B cell (primary cell): ENCODE measurements around the gene LRRC4C. TPM values are rescaled to one million over a fixed set of nuclear protein-coding genes. Genes with fewer than 3 reads are reported as not detected.

Experiments
- ATAC-seq: fragments of 200-7000 bp; cut with Tn5 transposase; one replicate; pipeline ENCODE4 v1.10.0; 2021; ENCODE audit warnings: low read depth, mild to moderate bottlenecking, moderate number of reproducible peaks, moderate library complexity
- CTCF ChIA-PET: fragments of 350-600 bp; sonication (Branson Sonifier 250); formaldehyde crosslinking; loops from one replicate; lab custom pipeline; 2021; ENCODE audit warnings: antibody characterized with exemption, inconsistent platforms; lab: Charles Lee
- POLR2A ChIA-PET: fragments of 350-600 bp; sonication (Branson Sonifier 250); formaldehyde crosslinking; loops from one replicate; lab custom pipeline; 2021; ENCODE audit warnings: antibody characterized with exemption; lab: Charles Lee
- DNase-seq: peaks from one replicate; pipeline ENCODE4 v3.0.0; 2013
- H2AFZ ChIP-seq: 2 replicates; pipeline ENCODE4 v1.6.1; 2012; ENCODE audit warnings: mild to moderate bottlenecking, low read depth, low read length; ENCODE audit not compliant: insufficient read depth, poor library complexity, severe bottlenecking
- H3K27ac ChIP-seq, 2 donors: 1 replicate in 1 of 2; 2 replicates in 1 of 2; pipeline ENCODE4 v1.5.1; 2012 to 2013; ENCODE audit warnings: low read length in 2 of 2, mild to moderate bottlenecking in 2 of 2, moderate library complexity in 1 of 2
- H3K27me3 ChIP-seq, 4 experiments: fragments of 200-600 bp in 1 of 4; sonication (generic) in 1 of 4; replicated peaks in 1 of 4; 1 replicate in 2 of 4; 2 replicates in 2 of 4; pipeline versions ENCODE4 v1.6.1 to v1.7.0; 2013 to 2016; ENCODE audit warnings: low read length in 3 of 4, mild to moderate bottlenecking in 2 of 4, mixed read lengths in 1 of 4, moderate library complexity in 1 of 4; ENCODE audit not compliant: insufficient read depth in 4 of 4, control insufficient read depth in 3 of 4; ENCODE audit errors: control extremely low read depth in 1 of 4
- H3K36me3 ChIP-seq, 2 experiments: replicated peaks in 1 of 2; 1 replicate in 1 of 2; 2 replicates in 1 of 2; pipeline versions ENCODE4 v1.6.1 to v1.7.1; 2013; ENCODE audit warnings: low read length in 1 of 2; ENCODE audit not compliant: insufficient read depth in 2 of 2, control insufficient read depth in 1 of 2; ENCODE audit errors: control extremely low read depth in 1 of 2, extremely low read depth in 1 of 2
- H3K4me1 ChIP-seq, 2 donors: fragments of 200-600 bp in 1 of 2; sonication (generic) in 1 of 2; 1 replicate in 1 of 2; 2 replicates in 1 of 2; pipeline versions ENCODE4 v1.5.1 to v1.6.1; 2013 to 2017; ENCODE audit warnings: low read length in 2 of 2; ENCODE audit not compliant: control insufficient read depth in 2 of 2, insufficient read depth in 2 of 2
- H3K4me2 ChIP-seq: replicated peaks from 2 replicates; pipeline ENCODE3; 2012; ENCODE audit warnings: mild to moderate bottlenecking, low read depth, low read length; ENCODE audit not compliant: poor library complexity, severe bottlenecking
- H3K4me3 ChIP-seq, 5 experiments: fragments of 200-600 bp in 1 of 5; sonication (generic) in 1 of 5; 1 replicate in 3 of 5; 2 replicates in 2 of 5; pipeline versions ENCODE4 v1.5.1 to v1.7.0; 2011 to 2016; ENCODE audit warnings: low read length in 4 of 5, mild to moderate bottlenecking in 4 of 5, low read depth in 2 of 5, control low read depth in 1 of 5, moderate library complexity in 1 of 5; ENCODE audit not compliant: insufficient read depth in 1 of 5; ENCODE audit errors: control extremely low read depth in 1 of 5, extremely low read depth in 1 of 5
- H3K79me2 ChIP-seq: fragments of 200-600 bp; sonication (generic); one replicate; pipeline ENCODE4 v1.6.0; 2016; ENCODE audit warnings: low read length; ENCODE audit not compliant: control insufficient read depth, insufficient read depth
- H3K9ac ChIP-seq: fragments of 200-600 bp; sonication (generic); 2 replicates; pipeline ENCODE4 v1.6.1; 2017; ENCODE audit warnings: mild to moderate bottlenecking, low read length, moderate library complexity
- H3K9me3 ChIP-seq, 3 donors: one replicate each; pipeline versions ENCODE4 v1.6.1 to v1.7.1; 2013; ENCODE audit warnings: low read length in 2 of 3; ENCODE audit not compliant: control insufficient read depth in 2 of 3, insufficient read depth in 1 of 3; ENCODE audit errors: control extremely low read depth in 1 of 3
- H4K20me1 ChIP-seq: 2 replicates; pipeline ENCODE4 v1.6.0; 2012; ENCODE audit warnings: mild to moderate bottlenecking, low read length; ENCODE audit not compliant: insufficient read depth, control insufficient read depth, poor library complexity, severe bottlenecking
- H3K27ac Mint-ChIP-seq: one replicate; pipeline ENCODE4 v1.8.0; 2021; ENCODE audit warnings: mixed read lengths
- H3K27me3 Mint-ChIP-seq: one replicate; pipeline ENCODE4 v1.8.0; 2021; ENCODE audit warnings: mixed read lengths
- H3K4me1 Mint-ChIP-seq: one replicate; pipeline ENCODE4 v1.8.0; 2021; ENCODE audit warnings: mixed read lengths
- H3K4me3 Mint-ChIP-seq: one replicate; pipeline ENCODE4 v1.8.0; 2021; ENCODE audit warnings: mixed read lengths
- H3K9me3 Mint-ChIP-seq: one replicate; pipeline ENCODE4 v1.8.0; 2022; ENCODE audit warnings: mixed read lengths; ENCODE audit not compliant: insufficient read depth
- EZH2 ChIP-seq: IDR thresholded peaks from 2 replicates; pipeline ENCODE4 v1.6.1; 2012; ENCODE audit warnings: borderline replicate concordance, low read depth, mild to moderate bottlenecking, moderate library complexity, low read length; ENCODE audit not compliant: insufficient read depth, poor library complexity, severe bottlenecking
- WGBS: methylation state at CpG from one replicate; pipeline ENCODE4 v1.1.5; 2013; ENCODE audit warnings: missing lambda C conversion rate; ENCODE audit not compliant: insufficient coverage; 5-methylcytosine and 5-hydroxymethylcytosine counted together
- intact Hi-C: fragments of 100-400 bp; cut with micrococcal nuclease; formaldehyde crosslinking; loops from one replicate; pipeline ENCODE4 v1.10.0; 2022
- polyA plus RNA-seq: library from polyadenylated mRNA; depleted of rRNA; stranded (reverse); fragments of >200 nt; gene quantifications from 2 replicates; pipeline ENCODE4 v1.2.3, GENCODE V29; 2012
- total RNA-seq, 2 donors: library from RNA; stranded (reverse); fragments of 120-200 nt in 1 of 2; gene quantifications; 1 replicate in 1 of 2; 2 replicates in 1 of 2; pipeline versions ENCODE4 v1.2.3 to v1.2.4, GENCODE V29; 2013 to 2022
- TF ChIP-seq, protein P1 (sequence below): fragments of 200-600 bp; IDR thresholded peaks from one replicate; pipeline ENCODE4 v1.8.0; 2022; ENCODE audit warnings: antibody characterized with exemption, mild to moderate bottlenecking

LRRC4C gene
- total and polyA plus RNA-seq, 2 donors (not counting 1 experiment from before 2014, with no cell fraction given) = 0.57 TPM; not detected in 1

DNA sequence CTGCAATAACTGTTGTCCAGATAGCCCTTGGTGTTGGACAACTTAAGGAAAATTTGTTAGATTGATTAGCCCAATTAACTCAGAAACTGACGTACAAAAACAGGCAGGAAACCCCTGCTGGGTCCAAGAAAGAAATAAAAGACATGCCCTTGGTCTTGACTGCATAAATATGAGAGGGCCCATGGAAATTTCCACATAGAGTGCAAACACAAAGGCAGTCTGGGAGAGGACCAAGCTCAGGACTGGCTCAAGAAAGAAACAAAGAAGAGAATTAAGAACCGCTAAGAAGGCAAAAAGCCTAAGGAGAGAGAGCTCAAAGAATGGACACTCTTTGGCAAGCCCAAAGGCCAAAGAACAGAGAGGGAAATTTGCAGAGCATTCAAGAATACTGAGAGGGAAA lies 1243.9 kb downstream of the LRRC4C start:
- Mint-ChIP-seq H3K27ac (no peak overlapping the region), H3K9me3 (peaks cover 3% of the 10 kb centered on the region), H3K4me1 (no peaks in the 10 kb centered on the region), H3K27me3 (no peaks in the 10 kb centered on the region), H3K4me3 (no peak overlapping the region)
- Histone ChIP-seq H4K20me1 (no peaks in the 10 kb centered on the region), H3K27ac (no peak overlapping the region), H3K4me1 (no peaks in the 10 kb centered on the region), H3K36me3 (no peaks in the 10 kb centered on the region), H3K4me3 (no peak overlapping the region), H3K9me3 (no peaks in the 10 kb centered on the region), H3K9ac (no peak overlapping the region), H3K4me2 (no peak overlapping the region), H3K79me2 (no peaks in the 10 kb centered on the region), H2AFZ (no peak overlapping the region), H3K27me3 (no peaks in the 10 kb centered on the region)
- intact Hi-C loops = no loop called here
- ChIA-PET POLR2A (no interaction called here), CTCF (no interaction called here)
- ATAC-seq (no peak), DNase-seq (no peak)
- no peak for TF ChIP-seq EZH2
- TF ChIP-seq, protein P1, sequence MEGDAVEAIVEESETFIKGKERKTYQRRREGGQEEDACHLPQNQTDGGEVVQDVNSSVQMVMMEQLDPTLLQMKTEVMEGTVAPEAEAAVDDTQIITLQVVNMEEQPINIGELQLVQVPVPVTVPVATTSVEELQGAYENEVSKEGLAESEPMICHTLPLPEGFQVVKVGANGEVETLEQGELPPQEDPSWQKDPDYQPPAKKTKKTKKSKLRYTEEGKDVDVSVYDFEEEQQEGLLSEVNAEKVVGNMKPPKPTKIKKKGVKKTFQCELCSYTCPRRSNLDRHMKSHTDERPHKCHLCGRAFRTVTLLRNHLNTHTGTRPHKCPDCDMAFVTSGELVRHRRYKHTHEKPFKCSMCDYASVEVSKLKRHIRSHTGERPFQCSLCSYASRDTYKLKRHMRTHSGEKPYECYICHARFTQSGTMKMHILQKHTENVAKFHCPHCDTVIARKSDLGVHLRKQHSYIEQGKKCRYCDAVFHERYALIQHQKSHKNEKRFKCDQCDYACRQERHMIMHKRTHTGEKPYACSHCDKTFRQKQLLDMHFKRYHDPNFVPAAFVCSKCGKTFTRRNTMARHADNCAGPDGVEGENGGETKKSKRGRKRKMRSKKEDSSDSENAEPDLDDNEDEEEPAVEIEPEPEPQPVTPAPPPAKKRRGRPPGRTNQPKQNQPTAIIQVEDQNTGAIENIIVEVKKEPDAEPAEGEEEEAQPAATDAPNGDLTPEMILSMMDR = no peak
- WGBS = 92% methylated on average over 2 of the region's 2 CpGs

DNA sequence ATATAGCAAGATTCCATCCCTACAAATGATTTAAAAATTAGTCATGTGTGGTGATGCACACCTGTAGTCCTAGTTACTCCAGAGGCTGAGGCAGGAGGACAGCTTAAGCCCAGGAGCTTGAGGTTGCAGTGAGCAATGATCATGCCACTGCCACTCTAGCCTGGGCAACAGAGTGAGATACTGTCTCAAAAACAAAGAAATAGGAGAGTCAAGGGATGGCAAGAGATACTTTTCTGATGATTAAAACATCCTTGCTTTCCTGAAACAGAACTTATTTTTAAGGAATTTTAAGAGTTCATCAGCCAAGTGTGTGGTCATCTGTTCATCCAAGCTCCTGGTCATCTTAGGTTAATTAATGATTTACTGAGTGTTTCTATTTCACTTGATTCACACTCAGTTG lies 1252.0 kb downstream of the LRRC4C start:
- DNase-seq (no peak), ATAC-seq (no peak)
- H3K9ac ChIP-seq = no peak overlapping the region
- no peaks in the 10 kb centered on the region for H3K27me3 Mint-ChIP-seq
- no peak overlapping the region for H2AFZ ChIP-seq
- no peaks in the 10 kb centered on the region for H4K20me1 ChIP-seq
- intact Hi-C loops = no loop called here
- no peaks in the 10 kb centered on the region for H3K79me2 ChIP-seq
- no peak overlapping the region for H3K4me3 Mint-ChIP-seq
- no peak overlapping the region for H3K4me2 ChIP-seq
- H3K27me3 ChIP-seq = no peaks in the 10 kb centered on the region
- H3K27ac Mint-ChIP-seq = no peak overlapping the region
- H3K36me3 ChIP-seq = no peaks in the 10 kb centered on the region
- no peak overlapping the region for H3K4me3 ChIP-seq
- H3K9me3 ChIP-seq = no peaks in the 10 kb centered on the region
- TF ChIP-seq, protein P1 = no peak
- no peak for TF ChIP-seq EZH2
- no peak overlapping the region for H3K27ac ChIP-seq
- no peaks in the 10 kb centered on the region for H3K4me1 Mint-ChIP-seq
- H3K4me1 ChIP-seq = no peaks in the 10 kb centered on the region
- H3K9me3 Mint-ChIP-seq = peaks cover 4% of the 10 kb centered on the region
- CTCF ChIA-PET = no interaction called here
- POLR2A ChIA-PET = no interaction called here
